Testis (tissue), 2 donors: ENCODE measurements around the gene KCND1.

Source experiments
- CTCF ChIP-seq, 3 experiments: fragments of 450-650 bp in 2 of 3; fragments of 200-600 bp in 1 of 3; sonication (generic) in 1 of 3; IDR thresholded peaks; one replicate each; pipeline ENCODE4 v1.5.1; 2016 to 2019; ENCODE audit warnings: antibody characterized with exemption in 3 of 3, mild to moderate bottlenecking in 2 of 3, moderate library complexity in 1 of 3
- POLR2A ChIP-seq: fragments of 450-650 bp; IDR thresholded peaks from one replicate; pipeline ENCODE4 v1.6.1; 2017; ENCODE audit warnings: antibody characterized with exemption, mild to moderate bottlenecking, moderate library complexity

DNA sequence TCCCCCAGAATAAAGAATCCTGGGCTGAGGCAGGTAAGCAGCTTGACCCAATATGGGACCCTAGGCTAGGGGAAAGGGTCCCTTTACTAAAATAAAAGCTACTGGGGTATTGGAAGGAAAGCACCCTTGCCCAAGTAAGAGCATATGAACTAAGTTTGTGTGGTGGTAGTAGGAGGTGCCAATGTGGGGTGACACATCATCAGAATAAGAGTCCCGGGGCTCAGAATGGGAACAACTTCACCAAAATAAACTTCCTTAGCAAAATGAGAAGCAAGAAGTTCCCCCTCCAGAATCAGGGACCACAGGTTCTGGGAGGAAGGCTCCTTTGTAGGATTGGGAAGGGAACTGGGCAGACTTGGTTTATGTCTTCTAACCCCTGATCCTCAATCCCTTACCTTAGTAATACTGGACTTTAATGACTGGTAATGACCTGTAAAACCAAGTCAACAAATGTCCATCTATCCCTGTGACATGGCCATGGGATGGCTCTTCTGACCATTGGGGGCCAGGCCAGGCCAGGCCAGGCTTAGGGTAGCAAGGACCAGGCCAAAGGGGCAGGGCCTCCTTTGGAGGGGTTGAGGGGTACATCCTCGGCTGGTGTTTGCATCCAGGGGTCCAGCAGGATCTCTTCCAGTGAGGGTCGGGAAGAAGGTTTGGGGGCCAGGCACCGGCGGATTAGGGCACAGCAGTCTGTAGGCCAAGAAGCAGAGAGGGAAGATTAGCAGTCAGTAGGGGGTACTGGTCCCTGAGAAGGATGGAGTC lies 57.9 kb downstream of the KCND1 start:
- TF ChIP-seq CTCF (IDR thresholded peaks at IDR 0.05) (no peak), POLR2A (no peak)
